Vagina (tissue), 2 donors: ENCODE results near the gene STRA6. TPM values are rescaled to one million over a fixed set of nuclear protein-coding genes. Genes with fewer than 3 reads are reported as not detected.

Experiments used
- DNase-seq, 2 donors: peaks; one replicate each; pipeline ENCODE4 v3.0.0-alpha.2; 2017; ENCODE audit errors: extremely low spot score in 2 of 2
- H3K27ac ChIP-seq: fragments of 200-600 bp; sonication (generic); one replicate; pipeline ENCODE4 v1.5.1; 2019
- H3K27me3 ChIP-seq: fragments of 200-600 bp; sonication (generic); one replicate; pipeline ENCODE4 v1.5.1; 2019
- H3K36me3 ChIP-seq, 2 donors: fragments of 200-600 bp; sonication (generic); one replicate each; pipeline ENCODE4 v1.5.1; 2017 to 2019
- H3K4me1 ChIP-seq: fragments of 200-600 bp; sonication (generic); one replicate; pipeline ENCODE4 v1.5.1; 2019
- H3K4me3 ChIP-seq, 2 donors: fragments of 200-600 bp; sonication (generic); 1 replicate in 1 of 2; 2 replicates in 1 of 2; pipeline ENCODE4 v1.5.1; 2016 to 2019
- H3K9me3 ChIP-seq: fragments of 200-600 bp; sonication (generic); one replicate; pipeline ENCODE4 v1.5.1; 2019
- POLR2A ChIP-seq, 2 donors: fragments of 450-650 bp; IDR thresholded peaks; one replicate each; pipeline ENCODE4 v1.6.1; 2017; ENCODE audit warnings: antibody characterized with exemption in 2 of 2, mild to moderate bottlenecking in 2 of 2, moderate library complexity in 2 of 2
- POLR2AphosphoS5 ChIP-seq, 2 donors: sonication (generic); formaldehyde crosslinking; IDR thresholded peaks; one replicate each; pipeline ENCODE4 v1.9.0; 2017; ENCODE audit warnings: antibody characterized with exemption in 2 of 2, mild to moderate bottlenecking in 2 of 2, low read depth in 1 of 2; ENCODE audit not compliant: insufficient read depth in 1 of 2
- intact Hi-C: fragments of 100-400 bp; cut with DNase I; formaldehyde crosslinking; loops from one replicate; pipeline ENCODE4 v1.15.1; 2023
- total RNA-seq: library from RNA; depleted of rRNA; stranded (reverse); fragments of >200 nt; gene quantifications from one replicate; pipeline ENCODE4 v1.2.3, GENCODE V29; 2016
- TF ChIP-seq, protein P1 (sequence below), 3 experiments: fragments of 450-650 bp in 2 of 3; fragments of 200-600 bp in 1 of 3; sonication (generic) in 1 of 3; IDR thresholded peaks; one replicate each; pipeline ENCODE4 v1.5.1; 2017 to 2019; ENCODE audit warnings: antibody characterized with exemption in 3 of 3, mild to moderate bottlenecking in 2 of 3, moderate library complexity in 2 of 3

The STRA6 gene
- total RNA-seq, 1 donor from 2014 or later = 0.98 TPM

DNA sequence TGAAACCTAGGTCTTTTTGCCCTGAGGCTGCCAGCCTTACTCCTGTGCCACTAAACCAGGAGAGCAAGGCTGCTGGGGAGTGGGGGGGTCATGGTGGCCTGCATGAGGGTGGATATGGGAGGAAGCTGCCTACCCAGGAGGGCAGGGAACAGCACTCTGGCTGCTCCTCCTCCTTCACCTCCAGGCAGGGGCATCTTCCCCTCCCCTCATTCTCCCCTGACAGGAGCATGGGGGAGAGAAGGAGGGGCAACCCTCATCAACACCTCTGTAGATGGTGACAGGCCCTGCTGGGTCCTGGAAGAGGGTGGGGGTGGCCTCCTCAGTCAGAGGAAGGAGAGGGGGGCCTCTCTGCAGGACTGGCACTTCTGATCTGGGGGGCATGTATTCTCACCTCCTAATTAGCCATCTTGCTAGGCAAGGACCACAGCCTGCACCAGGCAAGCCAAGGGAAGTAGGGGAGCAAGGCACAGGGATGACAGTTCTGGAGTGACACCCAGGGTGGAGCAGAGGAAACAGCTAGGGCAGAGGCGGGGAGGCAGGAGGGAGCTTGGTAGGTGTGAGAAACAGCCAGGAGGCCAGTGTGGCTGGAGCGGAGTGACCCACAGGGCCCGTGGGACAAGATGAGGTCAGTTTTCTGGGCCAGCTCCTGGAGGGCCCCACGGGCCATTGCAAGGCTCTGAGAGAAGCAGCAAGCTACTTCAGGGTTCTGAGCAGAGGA, 38.5 kb upstream of the STRA6 start:
- Histone ChIP-seq H3K27ac (no peak overlapping the region), H3K4me3 (no peak overlapping the region), H3K27me3 (no peaks in the 10 kb centered on the region), H3K9me3 (no peaks in the 10 kb centered on the region), H3K4me1 (peaks cover 26% of the 10 kb centered on the region), H3K36me3 (no peaks in the 10 kb centered on the region)
- TF ChIP-seq POLR2A (IDR thresholded peaks at IDR 0.05) (no peak), POLR2AphosphoS5 (IDR thresholded peaks at IDR 0.05; ENCODE audit: insufficient read depth in 1 of 2, low read depth in 1 of 2) (no peak)
- TF ChIP-seq, protein P1, sequence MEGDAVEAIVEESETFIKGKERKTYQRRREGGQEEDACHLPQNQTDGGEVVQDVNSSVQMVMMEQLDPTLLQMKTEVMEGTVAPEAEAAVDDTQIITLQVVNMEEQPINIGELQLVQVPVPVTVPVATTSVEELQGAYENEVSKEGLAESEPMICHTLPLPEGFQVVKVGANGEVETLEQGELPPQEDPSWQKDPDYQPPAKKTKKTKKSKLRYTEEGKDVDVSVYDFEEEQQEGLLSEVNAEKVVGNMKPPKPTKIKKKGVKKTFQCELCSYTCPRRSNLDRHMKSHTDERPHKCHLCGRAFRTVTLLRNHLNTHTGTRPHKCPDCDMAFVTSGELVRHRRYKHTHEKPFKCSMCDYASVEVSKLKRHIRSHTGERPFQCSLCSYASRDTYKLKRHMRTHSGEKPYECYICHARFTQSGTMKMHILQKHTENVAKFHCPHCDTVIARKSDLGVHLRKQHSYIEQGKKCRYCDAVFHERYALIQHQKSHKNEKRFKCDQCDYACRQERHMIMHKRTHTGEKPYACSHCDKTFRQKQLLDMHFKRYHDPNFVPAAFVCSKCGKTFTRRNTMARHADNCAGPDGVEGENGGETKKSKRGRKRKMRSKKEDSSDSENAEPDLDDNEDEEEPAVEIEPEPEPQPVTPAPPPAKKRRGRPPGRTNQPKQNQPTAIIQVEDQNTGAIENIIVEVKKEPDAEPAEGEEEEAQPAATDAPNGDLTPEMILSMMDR (IDR thresholded peaks at IDR 0.05) = no peak
- no peak for DNase-seq
- intact Hi-C loops = no loop called here

DNA sequence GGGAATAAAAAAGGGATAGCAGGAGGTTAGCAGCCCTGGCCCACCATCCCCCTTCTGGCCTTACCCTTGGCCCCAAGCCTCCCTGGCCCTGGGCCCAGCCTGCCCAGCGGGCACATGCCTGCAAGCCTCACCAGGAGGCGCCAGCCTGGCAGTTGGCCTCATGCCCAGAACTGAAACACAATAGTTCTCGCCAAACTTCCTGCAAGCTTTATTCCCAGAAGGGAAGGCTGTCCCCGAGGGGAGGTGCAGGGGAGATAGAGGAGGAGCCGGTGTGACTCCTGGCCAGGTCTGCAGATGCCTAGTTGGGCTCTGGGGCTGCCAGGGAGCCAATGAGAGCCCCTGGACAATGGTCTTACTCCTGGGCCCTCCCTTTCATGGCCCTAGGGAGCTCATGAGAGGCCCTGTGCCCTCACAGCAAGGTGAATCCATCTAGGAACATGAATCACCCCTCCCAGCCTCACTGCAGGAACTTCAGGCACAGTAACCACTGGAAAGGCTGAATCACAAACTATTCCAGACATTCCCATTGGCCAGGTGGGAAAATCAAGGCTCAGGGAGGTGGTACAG, 37.5 kb upstream of the STRA6 start:
- Histone ChIP-seq H3K4me1 (peaks cover 18% of the 10 kb centered on the region), H3K36me3 (no peaks in the 10 kb centered on the region), H3K27ac (no peak overlapping the region), H3K27me3 (no peaks in the 10 kb centered on the region), H3K9me3 (no peaks in the 10 kb centered on the region), H3K4me3 (no peak overlapping the region)
- intact Hi-C loops = no loop called here
- DNase-seq = no peak
- TF ChIP-seq POLR2AphosphoS5 (IDR thresholded peaks at IDR 0.05; ENCODE audit: insufficient read depth in 1 of 2, low read depth in 1 of 2) = peak in 1 of 2 donors; percentile 40
- no peak for TF ChIP-seq POLR2A (IDR thresholded peaks at IDR 0.05)
- TF ChIP-seq, protein P1 (IDR thresholded peaks at IDR 0.05) = no peak

DNA sequence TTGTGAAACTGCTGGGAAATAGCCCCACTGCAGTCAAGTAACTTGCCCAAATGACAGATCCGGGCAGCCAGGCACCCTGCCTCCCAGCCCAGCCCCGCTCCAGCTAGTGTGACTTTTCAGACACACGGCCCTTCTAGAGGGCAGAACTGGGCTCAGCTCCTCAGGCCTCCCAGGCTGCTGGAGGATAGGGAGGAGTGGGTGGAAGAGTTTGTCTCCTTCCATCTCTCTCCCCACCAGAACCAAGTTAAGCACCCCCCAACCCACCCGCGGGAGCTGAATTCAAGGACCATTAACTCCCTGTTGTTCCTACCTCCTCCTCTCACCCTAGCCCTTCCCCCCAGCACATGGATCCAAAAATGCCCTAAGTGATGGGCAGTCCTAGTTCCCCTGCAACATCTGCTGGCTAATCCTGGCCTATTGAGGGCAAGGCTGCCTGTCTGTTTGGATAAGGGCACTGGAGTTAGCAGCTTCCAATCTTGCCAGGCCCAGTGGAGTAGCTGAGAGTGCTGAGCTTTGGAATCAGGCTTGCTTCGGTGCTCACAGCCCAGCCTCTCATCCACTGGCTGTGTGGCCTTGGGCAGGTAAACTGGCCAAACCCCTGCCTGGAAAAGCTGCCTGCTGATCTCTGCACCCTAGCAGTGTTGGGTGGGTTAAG, 36.6 kb upstream of the STRA6 start:
- no peak for DNase-seq
- peaks cover 18% of the 10 kb centered on the region for H3K4me1 ChIP-seq
- no peaks in the 10 kb centered on the region for H3K9me3 ChIP-seq
- no peak overlapping the region for H3K27ac ChIP-seq
- TF ChIP-seq POLR2A (IDR thresholded peaks at IDR 0.05) (no peak), POLR2AphosphoS5 (IDR thresholded peaks at IDR 0.05; ENCODE audit: insufficient read depth in 1 of 2, low read depth in 1 of 2) (no peak)
- TF ChIP-seq, protein P1 (IDR thresholded peaks at IDR 0.05) = no peak
- intact Hi-C loops = no loop called here
- no peaks in the 10 kb centered on the region for H3K27me3 ChIP-seq
- no peaks in the 10 kb centered on the region for H3K36me3 ChIP-seq
- H3K4me3 ChIP-seq = no peak overlapping the region

DNA sequence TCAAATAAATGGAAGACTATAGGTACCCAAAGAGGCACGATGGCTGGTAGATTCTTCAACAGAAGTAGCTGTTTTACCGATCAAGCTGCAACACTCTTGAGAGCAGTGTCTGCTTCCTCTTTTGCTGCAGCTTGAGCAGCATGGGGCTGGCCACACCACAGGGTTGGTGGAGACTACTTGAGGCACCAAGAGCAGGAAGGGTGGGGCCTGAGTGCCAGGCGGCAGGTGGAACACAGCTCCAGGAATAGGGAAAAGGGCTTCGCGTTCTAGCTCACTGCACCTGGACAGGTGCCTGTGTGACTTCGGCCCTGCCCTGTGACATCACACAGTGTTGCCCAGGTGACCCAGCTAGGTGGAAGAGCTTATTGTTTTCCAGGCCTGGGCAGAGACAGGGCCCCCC, 33.4 kb upstream of the STRA6 start, which contains the start of gene CCDC33:
Gene CCDC33, plus strand, starts transcription at position 365 of the 400 bp plus-strand sequence. CDS start 394 bp downstream, outside the sequence.
- no peak within 1 kb of the TSS for H3K4me3 ChIP-seq
- intact Hi-C loops = no loop called here
- DNase-seq = no peak

More for the DNA sequence above, 33.4 kb upstream of the STRA6 start, which contains the start of gene CCDC33:
- Histone ChIP-seq H3K9me3 (no peaks in the 10 kb centered on the region), H3K36me3 (no peaks in the 10 kb centered on the region), H3K27me3 (no peaks in the 10 kb centered on the region), H3K27ac (no peak within 1 kb of the TSS), H3K4me1 (peaks cover 6% of the 10 kb centered on the region)
- TF ChIP-seq POLR2A (IDR thresholded peaks at IDR 0.05) (no peak), POLR2AphosphoS5 (IDR thresholded peaks at IDR 0.05; ENCODE audit: insufficient read depth in 1 of 2, low read depth in 1 of 2) (no peak)
- TF ChIP-seq, protein P1 (IDR thresholded peaks at IDR 0.05) = no peak
